Hematopoietic multipotent progenitor cell (in vitro differentiated cells): ENCODE measurements around the gene ASB13. TPM values are rescaled to one million over a fixed set of nuclear protein-coding genes. Genes with fewer than 3 reads are reported as not detected.

Experiments
- DNase-seq, 3 donors: peaks; one replicate each; pipeline ENCODE4 v3.0.0-alpha.2; 2011 to 2015; ENCODE audit warnings: low read depth in 2 of 3, low spot score in 2 of 3
- total RNA-seq: library from RNA; depleted of rRNA; stranded (reverse); fragments of >200 nt; gene quantifications from one replicate; pipeline ENCODE4 v1.2.3, GENCODE V29; 2012

ASB13 gene
- total RNA-seq, 1 donor = 38.5 TPM

DNA sequence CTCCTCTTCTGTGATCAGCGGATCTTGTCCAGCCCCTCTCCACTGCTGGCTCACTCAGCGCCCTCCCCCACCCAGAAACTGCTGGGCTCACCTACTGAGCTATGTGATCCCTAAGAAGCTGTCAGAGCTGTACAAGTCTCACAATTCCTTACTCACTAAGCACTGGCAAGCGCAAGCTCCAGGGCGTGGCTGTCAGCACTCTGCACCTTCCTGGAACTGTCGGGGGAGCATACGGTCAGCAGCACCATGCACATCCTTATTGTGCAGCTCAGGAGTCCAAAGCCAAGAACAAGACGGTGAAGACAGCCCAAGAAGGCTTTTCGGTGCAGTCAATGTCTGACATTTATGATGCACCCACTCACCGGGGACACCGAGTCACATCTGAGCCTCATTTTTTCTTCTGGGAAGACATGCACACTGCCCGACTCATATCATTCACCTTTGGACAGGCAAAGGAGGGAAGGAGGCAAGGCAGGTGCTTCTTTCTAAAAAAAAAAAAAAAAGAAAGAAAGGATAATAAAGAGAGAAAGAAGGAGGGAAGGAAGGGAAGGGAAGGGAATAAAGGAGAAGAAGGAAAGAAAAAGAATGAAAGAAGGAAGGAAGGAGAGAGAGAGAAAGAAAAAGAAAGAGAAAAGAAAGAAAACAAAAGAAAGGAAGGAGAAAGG lies 56.3 kb downstream of the ASB13 start:
- DNase-seq = no peak

DNA sequence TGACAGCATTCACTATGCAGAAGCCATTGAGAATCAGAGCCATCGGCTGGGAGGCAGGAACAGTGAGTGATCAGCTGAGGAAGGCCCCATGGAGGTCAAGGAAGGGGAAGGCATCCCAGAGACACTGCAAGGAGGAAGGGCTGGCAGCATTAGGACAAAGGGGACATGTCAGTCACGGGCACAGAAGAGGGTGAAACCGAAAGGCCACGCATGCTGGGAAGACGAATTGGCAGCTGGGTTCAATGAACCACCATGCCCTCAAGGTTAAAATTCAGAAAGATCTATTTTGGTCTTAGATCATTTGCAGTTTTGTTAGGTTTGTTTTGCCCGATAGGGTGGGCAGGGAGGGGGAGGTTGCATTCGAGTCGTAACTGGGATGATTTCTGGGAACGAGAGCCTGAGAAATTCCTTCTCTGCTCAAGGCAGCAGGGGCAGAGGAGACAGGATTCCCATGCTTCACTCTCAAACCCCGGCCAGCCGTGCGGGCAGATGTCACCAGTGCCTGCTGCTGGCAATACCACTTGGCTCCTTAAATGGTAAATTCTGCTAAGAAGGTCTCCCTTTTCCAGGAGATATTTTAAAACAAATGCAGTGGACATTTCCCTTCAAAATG lies 57.7 kb downstream of the ASB13 start:
- DNase-seq = no peak

DNA sequence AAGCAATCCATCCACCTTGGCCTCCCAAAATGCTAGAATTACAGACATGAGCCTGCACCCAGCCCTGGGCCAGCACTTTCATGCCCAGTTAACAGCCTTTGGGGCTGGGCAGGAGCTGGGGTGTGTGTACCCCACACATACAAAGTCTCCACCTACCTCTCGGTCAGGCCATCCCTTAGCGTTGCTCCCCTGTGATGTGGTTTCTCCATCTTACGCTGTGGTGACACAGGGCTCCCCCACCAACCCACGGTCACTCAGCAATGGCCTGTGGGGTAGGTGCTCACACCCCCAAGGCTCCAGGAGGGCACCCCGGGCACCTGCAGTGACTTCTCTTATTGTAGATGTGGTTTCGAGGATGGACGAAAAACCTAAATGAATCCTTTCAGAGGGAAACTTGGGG lies 58.8 kb downstream of the ASB13 start:
- no peak for DNase-seq

DNA sequence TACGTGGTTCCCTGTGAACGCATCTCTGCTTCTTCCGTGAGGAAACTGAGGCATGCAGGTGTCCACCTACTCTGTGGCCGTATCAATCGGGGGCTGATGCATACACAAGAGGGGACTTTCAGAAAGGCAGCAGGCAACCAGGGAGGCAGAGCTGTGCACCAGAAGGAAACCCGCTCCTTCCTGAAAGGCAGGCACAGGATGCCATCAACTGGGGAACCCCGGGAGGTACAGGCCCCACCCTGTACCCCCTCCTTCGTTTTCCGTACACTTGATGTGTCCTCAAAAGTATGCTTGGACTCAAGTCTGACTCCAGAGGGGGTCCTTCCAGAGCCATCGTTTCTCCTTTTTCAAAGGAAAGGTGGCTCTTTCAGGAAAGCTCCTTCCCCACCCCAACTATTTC lies 59.5 kb downstream of the ASB13 start:
- DNase-seq = peak in 1 of 3 donors; percentile 52

DNA sequence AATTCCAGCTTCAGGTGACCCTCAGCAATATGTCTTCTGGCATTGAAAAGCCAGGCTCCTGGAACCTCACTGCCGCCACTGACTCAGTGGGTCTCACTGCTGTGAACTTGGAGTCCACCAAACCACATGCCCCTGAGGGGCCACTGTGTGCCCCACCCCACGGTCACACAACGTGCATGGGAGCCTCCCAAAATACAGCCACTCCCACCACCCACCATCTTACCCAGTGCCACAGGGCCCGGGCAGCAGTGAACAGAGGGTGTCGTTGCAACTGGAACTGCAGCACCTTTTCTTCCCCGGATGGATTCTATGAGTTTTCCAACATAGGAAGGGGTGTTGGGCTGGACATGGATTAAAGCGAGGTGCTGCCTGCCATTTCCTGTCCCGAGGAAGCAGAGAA lies 60.1 kb downstream of the ASB13 start:
- DNase-seq = no peak

DNA sequence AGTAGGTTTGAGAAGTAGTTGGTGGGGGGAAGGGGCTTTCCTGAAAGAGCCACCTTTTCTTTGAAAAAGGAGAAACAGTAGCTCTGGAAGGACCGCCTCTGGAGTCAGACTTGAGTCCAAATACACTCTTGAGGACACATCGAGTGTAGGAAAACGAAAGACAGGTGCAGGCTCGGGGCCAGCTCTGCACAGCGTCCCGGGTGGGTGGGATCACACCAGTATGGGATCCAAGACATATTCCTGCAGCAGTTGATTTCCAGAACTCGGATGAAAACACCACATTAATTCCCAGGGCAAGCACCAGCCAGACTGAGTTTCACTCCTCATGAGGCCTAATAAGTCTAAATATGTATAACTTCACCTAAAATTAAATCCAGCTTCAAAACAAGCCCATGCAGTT lies 61.4 kb downstream of the ASB13 start:
- DNase-seq = no peak

DNA sequence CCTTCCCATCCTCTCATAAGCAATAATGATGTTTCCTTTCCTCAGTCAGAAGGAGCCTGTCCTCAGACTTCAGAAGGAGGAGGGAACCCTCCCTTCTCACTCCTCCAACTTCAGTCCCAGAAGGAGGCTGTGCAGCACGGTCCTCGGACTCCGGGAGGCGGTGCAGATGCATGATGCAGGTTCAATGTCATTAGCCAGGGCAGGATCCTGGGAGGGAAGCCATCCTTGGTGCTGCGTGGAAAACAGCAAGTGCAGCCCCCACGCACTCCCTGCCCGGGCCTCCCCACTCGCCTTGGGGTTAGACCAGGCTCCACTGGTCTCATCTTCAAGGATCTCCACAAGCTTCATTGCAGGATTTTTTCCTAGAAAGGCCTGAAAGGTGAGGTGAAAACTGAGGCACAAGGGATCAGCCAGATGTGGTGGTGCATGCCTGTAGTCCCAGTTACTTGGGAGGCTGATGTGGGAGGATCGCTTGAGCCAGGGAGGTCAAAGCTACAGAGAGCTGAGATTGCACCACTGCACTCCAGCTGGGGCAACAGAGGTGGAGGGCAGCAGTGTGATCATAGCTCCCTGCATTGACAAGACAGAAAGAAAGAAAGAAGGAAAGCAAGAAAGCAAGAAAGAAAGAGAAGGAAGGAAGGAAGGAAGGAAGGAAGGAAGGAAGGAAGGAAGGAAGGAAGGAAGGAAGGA lies 62.0 kb downstream of the ASB13 start:
- no peak for DNase-seq

DNA sequence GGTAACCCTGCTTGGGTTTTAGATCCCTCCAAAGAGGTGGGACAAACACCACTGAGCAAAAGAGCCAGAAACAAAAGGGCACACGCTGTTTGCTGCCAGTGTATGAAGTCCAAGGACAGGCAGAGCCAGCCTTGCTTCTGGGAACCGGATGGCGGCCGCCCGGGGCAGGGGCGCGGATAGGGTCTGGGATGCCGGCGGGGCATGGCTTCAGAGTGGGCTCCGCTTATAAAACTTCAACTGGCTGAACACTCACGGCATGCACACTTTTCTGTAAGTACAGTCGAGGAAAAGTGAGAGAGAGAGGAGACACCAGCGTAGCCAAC lies 62.6 kb downstream of the ASB13 start:
- no peak for DNase-seq

DNA sequence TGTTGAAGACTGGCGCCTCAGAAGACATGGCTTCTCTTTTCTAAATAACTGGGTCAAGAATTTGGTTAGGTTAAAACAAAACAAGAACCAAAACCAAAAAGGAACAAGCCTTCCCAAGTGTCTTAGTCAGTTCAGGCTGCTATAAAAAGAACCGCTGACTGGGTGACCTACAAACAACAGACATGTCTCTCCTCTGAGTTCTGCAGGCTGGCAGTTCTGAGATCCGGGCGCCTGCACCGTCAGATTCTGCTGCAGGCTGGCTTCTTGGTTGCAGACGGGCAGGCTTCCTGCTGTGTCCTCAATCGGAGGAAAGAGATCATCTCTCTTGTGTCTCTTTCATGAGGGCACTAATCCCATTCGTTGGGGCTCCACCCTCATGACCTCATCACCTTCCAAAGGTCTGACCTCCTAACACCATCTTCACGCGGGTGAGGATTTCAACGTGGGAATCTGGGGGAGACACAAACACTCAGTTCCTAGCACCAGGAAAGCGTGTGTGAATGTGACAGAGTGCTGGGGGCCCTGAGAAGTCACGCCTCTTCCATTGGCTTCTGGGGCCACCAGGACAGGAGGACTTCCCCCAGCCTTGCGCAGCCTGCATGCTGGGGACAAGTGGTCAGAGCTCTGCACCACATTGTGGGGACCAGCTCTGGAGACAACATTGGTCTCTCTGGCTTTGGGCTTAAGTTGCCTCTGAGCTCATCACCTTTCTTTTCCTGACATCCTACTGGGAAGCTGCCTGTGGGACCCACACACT lies 63.1 kb downstream of the ASB13 start:
- DNase-seq = no peak

DNA sequence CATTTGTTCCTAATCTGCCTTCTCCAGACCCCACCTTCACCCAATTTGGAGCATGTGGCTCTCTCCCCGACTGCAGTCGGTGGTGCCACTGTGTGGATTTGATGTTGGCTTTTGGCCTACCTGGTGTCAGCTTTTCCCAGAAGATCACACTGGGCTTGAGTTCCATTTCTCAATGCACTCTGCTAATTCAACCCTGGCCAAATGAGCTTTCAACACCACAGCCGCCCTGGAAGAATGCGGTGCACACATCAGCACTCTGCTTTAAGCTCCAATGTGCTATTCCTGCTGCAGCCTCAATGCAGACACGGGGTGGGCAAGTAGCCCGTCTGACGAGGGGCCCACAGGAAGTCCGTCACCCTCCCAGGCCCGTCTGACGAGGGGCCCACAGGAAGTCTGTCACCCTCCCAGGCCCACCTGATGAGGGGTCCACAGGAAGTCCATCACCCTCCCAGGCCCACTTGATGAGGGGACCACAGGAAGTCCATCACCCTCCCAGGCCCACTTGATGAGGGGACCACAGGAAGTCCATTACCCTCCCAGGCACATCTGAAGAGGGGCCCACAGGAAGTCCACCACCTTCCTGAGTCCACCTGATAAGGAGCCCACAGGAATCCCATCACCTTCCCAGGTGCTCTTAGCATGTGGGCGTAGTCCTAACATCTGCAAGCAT lies 64.4 kb downstream of the ASB13 start:
- DNase-seq = peak in 1 of 3 donors; percentile 10

DNA sequence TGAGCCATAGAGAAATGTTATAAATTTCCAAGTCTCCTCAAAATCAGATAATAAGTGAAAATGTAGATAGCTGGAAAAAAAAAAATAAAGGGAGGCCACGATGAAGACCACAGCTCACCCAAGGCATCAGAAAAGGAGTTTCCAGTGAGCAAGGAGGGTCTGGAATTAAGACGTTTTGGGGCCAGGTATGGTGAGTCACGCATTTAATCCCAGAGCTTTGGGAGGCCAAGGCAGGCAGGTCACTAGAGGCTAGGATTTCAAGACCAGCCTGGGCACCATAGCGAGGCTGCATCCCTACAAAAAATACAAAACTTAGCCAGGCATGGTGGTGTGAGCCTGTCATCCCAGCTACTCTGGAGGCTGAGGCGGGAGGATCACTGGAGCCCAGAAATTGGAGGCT lies 65.5 kb downstream of the ASB13 start:
- no peak for DNase-seq

DNA sequence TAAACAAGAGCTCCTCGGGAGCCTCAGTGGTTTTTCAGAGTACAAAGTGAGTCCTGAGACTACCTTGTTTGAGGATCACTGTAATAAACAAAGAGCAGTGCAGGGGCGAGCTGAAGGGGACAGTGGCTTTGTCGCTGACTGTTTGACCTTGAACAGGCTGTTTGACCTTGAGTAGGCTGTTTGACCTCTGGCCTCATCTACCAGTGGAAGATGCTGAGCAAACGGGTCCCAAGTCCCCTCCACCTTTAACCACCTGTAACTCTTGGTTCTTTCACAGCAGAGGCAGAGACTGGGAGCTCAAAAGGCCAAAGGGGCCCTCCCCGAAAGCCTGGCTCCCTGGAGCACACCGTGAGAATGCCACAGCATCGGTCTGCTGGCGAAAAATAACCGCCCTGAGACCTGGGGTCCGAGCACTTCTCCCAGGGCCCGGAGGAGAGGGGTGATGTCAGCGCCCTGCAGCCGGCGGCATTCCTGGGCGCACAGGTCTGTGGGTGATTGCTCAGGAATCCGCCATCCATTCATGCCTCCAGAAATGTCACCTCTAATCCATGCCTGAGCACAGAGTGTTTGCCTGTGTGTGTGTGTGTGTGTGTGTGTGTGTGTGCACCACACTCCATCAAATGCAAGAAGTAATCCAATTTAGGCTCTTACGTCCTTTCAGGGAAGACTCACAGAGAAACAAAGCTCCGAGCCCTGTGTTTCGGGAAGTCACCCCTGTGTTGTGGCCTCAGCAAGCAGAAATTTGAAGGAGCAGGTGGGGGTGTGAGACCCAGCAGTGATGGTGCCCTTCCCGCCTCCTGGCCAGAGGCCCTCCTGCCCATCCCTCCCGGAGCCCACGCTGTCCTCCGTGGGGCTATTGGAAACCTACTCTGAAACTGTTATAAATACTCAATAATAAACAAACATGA lies 66.5 kb downstream of the ASB13 start:
- DNase-seq = no peak

DNA sequence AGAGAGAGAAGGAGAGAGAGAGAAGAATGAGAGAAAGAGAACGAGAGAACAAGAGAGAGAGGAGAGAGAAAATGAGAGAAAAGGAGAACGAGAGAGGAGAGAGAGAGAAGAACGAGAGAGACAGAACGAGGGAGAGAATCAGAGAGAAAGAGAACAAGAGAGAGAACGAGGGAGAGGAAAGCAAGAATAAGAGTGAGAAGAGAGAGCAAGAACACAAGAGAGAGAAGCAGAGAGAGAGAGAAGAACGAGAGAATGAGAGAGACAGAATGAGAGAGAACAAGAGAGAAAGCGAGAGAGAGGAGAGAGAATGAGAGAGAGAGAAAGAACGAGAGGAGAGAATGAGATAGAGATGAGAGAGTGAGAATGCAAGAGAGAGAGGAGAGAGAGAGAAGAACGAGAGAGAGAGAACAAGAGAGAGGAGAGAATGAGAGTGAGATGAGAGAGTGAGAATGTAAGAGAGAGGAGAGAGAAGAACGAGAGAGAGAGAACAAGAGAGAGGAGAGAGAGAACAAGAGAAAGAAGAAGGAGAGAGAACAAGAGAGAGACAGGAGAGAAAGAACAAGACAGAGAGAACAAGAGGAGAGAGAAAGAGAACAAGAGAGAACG lies 68.2 kb downstream of the ASB13 start:
- DNase-seq = no peak

DNA sequence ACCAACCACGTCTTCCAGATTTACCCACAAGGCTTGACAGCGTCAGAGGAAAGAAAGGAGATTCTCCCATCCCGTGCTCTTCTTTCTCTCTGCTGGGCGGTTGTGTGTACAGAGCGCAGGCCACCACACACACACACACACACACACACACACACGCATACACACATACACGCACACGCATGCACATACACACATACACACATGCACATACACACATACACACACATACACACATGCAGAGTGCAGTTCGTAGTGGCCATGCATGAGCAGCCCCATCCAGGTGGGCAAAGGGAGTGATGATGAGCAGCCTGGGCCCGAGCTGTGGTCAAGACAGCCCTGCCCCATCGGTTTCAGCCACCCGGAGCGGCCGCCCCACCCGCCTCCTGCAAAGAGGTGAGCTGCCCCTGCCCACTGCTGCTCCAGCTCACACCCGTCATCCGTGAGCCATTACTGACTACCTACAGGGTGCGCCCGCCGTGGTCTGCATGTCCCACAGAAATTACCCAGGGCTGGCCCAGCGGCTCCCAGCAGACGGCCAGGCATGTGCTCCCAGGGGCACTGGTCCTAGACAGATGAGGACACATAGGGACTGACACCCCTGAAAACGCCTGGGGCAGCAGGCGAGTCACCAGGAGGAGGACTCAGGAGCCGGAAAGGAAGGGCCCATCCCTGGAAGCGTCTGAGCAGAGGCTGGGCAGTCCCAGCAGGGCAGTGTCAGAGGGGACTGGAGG lies 69.6 kb downstream of the ASB13 start:
- no peak for DNase-seq

DNA sequence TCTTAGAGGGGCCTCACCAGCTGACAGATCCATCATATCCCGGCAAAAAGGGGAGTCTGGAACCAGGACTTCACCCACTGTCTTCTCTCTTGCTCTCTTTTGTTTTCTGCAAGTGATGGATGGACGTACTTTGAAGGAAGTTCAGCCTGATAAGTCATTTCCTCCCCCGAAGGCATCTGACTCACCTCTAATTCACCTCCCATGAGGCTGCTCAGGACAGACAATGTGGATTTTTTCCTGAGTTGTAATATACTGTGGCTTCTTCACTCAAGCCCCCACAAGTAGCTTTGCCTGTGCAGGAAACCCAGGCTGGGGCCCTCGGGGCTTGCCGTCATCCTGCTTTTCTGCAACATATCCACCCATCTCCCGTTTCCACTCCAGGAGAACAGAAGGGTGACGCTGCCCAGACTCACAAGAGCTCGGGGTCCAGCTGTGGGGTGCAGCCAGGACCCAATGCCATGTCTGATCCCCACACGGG lies 70.4 kb downstream of the ASB13 start:
- peak in 1 of 3 donors; percentile 37 for DNase-seq

DNA sequence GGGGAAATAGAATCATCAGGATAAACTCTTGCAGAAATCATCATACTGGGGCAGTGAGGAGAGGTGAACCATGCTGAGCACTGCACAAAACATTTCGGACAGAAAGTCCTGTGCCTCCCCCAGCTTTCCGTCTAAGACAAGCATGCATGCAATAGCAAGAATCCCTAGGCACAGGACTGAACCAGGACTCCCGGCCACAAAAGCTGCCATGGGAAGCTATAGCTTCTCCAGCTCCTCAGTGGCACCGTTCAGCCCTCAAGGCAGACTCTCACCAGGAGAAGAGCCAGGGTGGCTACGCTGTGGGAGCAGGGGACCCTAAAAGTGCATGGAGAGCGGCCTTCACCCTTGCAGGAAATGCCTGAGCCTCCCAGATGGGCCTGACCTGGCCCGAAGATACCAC lies 70.8 kb downstream of the ASB13 start:
- no peak for DNase-seq

DNA sequence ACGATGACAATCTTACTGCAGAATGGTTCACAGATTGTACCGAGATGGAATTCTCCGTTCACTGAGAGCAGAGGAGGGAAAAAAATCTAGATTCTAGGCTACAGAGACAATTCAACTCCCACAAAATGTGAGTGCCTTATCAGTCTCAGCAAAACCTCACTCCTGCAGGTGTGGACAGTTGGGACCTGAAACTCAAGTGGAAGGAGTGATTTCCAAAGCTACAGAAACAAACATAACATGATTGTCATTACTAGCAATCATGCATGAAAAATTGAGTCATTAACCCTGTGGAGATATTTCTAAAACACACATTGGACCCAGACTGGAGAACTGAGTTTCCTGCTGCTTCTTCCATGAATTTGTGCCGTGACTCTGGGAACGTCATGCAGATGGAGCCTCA lies 71.3 kb downstream of the ASB13 start:
- no peak for DNase-seq

DNA sequence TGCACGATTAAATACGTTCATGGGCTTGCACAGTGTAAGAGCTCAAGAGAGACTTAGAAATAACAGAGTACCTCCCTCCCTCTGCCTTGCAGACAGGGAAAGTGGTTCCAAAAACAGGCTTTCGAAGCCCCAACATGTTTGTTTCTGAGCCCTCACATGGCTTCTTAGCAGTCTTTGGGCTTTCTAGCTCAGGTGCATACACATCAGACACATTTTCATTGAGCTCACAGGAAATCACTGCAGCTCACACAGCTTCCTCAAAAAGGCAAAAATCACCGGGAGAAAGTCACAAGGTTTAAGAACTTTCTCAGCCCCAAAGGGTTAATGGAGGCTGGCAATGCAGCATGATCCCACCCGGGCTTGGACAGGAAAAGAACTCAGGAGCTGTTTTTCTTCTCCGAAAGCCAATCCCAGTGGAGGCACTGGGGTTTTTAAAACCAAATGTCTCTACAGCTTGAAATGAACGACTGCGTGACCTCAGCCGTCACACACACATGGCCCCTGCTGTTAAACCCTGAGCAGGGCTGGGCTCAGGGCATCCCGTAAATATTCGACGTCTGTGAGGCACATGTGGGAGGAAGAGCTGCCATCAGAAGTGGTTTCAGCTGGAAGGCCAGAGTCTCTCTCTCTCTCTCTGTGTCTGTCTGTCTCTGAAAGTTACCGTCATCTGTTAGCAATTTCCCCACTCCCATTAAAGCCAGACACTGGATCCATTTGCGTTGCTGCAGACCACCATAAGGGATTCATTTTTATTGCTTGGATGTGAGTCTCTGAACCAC lies 71.9 kb downstream of the ASB13 start:
- DNase-seq = no peak
